ENCODE results near the gene SHISA7. TPM values are rescaled to one million over a fixed set of nuclear protein-coding genes. Genes with fewer than 3 reads are reported as not detected.
"Not testable (repeated sequence)": the region's sequence is repeated elsewhere in the genome, so short reads cannot be mapped to it uniquely, and the experiment has no call there.

SHISA7 gene
- total RNA-seq, 6 experiments from 2014 or later, result not detected

DNA sequence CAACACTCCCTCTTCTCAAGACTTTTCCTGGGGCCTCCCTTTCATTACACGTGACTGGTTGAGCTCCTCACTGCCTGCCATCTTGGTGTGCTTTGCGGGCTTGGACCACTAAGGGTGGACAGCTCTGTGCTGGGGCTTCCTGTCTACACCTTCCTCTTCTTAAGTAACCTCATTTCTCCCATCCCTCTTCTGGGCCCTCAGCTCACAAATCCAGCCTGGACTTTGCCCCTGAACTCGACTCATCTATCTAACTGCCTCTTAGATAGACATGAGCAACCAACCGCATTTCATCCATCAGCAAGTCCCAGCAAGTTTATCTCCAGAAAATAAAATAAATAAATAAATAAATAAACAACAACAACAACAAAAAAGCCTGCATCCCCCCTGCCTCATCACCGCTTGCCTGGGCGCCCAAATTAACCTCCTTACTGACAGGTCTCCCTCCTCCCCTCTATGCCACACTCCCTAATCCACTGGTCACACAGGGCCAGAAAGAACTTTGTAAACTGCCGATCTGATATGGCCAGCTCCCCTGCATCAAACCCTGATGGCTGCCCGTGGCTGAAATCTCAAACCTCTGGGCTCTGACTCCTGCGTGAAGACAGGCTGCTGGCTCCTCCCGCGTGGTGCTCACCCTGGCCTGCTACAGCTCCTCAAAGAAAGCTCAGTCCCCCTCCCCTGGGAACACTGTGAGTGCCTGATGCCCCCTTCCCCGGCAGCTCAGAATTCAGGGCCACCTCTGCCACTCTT, 10.6 kb upstream of the SHISA7 start:
- no peaks in the 10 kb centered on the region for H3K9me3 Mint-ChIP-seq
- no peak overlapping the region for H3K4me3 Mint-ChIP-seq
- H3K36me3 Mint-ChIP-seq (ENCODE audit: low read depth), result peaks cover 6% of the 10 kb centered on the region
- H3K27ac Mint-ChIP-seq, result no peak overlapping the region
- DNase-seq, result no peak
- H3K4me1 Mint-ChIP-seq (ENCODE audit: low read depth), result no peaks in the 10 kb centered on the region
- TF ChIP-seq, protein P1, sequence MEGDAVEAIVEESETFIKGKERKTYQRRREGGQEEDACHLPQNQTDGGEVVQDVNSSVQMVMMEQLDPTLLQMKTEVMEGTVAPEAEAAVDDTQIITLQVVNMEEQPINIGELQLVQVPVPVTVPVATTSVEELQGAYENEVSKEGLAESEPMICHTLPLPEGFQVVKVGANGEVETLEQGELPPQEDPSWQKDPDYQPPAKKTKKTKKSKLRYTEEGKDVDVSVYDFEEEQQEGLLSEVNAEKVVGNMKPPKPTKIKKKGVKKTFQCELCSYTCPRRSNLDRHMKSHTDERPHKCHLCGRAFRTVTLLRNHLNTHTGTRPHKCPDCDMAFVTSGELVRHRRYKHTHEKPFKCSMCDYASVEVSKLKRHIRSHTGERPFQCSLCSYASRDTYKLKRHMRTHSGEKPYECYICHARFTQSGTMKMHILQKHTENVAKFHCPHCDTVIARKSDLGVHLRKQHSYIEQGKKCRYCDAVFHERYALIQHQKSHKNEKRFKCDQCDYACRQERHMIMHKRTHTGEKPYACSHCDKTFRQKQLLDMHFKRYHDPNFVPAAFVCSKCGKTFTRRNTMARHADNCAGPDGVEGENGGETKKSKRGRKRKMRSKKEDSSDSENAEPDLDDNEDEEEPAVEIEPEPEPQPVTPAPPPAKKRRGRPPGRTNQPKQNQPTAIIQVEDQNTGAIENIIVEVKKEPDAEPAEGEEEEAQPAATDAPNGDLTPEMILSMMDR (IDR thresholded peaks at IDR 0.05), result no peak
- peaks cover 16% of the 10 kb centered on the region for H3K27me3 Mint-ChIP-seq (ENCODE audit: insufficient read depth)

DNA sequence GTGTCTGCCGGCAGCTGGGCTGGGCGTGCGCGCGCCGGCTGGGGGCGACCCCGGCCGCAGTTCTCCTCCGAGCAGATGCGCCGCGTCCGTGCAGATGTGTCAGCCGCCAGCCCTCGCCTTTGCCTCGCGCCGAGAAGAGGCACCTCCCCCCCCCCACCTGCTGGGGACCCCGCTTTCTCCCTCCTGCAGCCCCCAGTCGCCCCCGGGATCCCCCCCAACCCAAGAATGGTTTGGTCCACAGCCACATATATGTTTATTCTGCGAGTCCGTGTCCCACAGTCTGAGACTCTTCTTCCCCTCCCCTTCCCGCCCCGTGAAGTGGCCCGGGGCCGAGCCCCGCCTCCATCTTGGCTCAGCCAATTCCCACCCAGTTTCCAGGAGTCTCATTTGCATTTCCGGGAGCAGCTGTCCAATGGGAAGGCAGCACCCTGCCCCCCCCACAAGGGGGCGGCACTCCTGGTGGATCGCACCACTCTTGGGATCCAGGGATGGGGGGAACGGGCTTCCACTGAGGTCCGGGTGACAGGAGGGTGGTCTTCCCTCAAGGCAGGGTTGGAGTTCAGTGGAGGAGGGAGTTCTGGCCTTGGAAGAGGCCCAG, 9.7 kb upstream of the SHISA7 start:
- no peak overlapping the region for H3K27ac Mint-ChIP-seq
- peak; percentile 26 for DNase-seq
- H3K9me3 Mint-ChIP-seq, result no peaks in the 10 kb centered on the region
- no peak overlapping the region for H3K4me3 Mint-ChIP-seq
- TF ChIP-seq, protein P1 (IDR thresholded peaks at IDR 0.05), result peak; percentile 62
- peaks cover 6% of the 10 kb centered on the region for H3K36me3 Mint-ChIP-seq (ENCODE audit: low read depth)
- peaks cover 16% of the 10 kb centered on the region for H3K27me3 Mint-ChIP-seq (ENCODE audit: insufficient read depth)
- H3K4me1 Mint-ChIP-seq (ENCODE audit: low read depth), result no peaks in the 10 kb centered on the region

DNA sequence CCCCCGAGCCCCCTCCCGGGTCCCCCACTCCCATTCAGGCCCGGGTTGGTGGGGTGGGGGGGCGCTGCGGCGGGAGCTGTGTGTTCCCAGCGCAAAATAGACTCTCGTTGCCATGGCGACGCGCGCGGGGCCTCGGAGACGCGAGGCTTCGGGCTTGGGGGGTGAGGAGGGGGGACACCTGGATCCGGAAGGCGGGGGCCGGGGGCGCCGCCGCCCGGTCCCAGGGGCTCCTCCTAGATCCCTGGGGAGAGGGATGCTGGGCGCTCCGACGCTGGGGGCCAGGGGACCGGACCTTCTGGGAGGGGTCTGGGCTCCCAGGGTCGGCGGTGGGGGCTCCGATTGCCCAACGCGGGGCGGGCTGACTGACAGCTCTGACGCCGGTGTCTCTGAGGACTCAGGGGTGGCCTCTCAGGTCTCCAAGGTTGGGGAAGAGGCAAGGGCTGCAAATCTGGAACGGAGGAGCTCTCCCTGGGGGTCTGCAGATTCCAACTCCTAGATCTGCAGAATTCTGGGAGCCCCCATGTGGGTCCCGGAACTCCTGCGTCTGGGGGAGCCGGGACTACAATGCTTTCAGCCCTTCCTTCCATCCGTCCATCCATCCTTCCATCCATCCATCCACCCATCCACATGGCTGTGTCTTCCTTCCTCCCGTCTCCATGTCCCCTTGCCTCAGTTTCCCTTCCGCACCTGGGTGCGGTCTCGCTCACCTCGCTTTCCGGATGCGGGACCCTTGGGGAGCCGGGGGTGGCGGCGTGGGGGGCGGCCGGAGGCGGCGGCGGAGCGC, 9.1 kb upstream of the SHISA7 start:
- Mint-ChIP-seq H3K27me3 (ENCODE audit: insufficient read depth) (peaks cover 16% of the 10 kb centered on the region), H3K4me3 (no peak overlapping the region), H3K4me1 (ENCODE audit: low read depth) (no peaks in the 10 kb centered on the region), H3K36me3 (ENCODE audit: low read depth) (peaks cover 6% of the 10 kb centered on the region), H3K27ac (no peak overlapping the region), H3K9me3 (no peaks in the 10 kb centered on the region)
- no peak for DNase-seq
- TF ChIP-seq, protein P1 (IDR thresholded peaks at IDR 0.05), result no peak

DNA sequence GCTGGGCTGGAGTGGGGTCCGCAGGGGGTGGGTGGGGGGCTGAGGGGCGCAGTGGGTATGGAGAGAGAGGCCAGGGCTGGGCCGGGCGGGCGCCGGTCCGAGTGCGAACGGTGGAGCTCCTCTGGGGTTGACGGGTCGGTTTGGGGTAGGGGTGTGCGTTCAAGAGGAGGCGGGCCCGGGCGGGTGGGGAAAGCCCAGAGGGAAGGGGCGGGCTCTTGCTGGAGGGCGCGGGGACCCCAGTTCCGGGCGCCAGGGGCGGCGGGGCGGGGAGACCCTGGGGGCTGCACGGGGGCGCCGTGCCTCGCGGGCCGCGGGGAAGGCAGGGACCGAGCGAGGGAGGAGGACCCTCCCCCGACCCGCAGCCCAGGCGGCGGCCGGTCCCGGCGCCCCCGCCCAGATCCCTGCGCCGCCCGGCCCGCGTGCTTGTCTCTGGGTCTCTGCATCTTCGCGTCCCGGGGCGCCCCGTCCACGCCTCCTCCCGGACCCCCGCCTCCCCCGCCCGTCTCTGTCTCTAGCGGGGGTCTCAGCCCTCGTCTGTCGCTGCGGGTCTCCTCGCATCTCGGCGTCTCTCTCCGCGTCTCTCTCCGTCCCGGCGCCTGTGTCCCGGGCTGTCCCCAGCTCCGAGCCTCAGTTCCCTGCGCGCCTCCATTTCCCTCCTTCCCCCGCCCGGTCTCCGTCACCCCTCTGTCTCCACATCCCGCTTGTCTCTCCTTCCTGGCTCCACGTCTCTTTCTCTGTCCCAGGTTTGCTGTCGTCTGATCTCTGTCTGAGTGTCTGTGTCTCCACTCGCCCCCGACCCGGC, 8.3 kb upstream of the SHISA7 start:
- Mint-ChIP-seq H3K27me3 (ENCODE audit: insufficient read depth) (peaks cover 17% of the 10 kb centered on the region), H3K27ac (no peak overlapping the region), H3K4me3 (no peak overlapping the region; the same call in 1 of the 2 replicates), H3K36me3 (ENCODE audit: low read depth) (peaks cover 6% of the 10 kb centered on the region), H3K9me3 (no peaks in the 10 kb centered on the region), H3K4me1 (ENCODE audit: low read depth) (no peaks in the 10 kb centered on the region)
- TF ChIP-seq, protein P1 (IDR thresholded peaks at IDR 0.05), result no peak
- DNase-seq, result no peak

DNA sequence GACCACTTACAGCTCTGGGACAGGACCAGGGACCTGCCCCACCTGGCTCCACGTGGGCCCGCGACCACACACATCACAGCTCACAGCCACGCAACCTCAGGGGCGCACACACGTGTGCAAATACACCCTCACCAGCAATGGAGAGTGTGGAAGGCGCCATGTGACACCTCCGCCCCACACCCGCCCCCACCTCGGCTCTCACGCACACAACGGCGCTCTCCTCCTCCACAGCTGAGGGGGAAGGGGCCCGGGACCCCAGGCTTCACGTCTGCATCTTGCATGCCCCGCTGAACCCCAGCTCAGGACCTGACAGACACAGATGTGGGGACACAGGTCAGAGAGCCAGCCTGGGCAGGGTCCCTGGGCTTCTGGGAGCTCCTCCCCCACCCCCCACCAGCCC, 6.4 kb upstream of the SHISA7 start:
- no peak for DNase-seq
- Mint-ChIP-seq H3K27ac (no peak overlapping the region), H3K27me3 (ENCODE audit: insufficient read depth) (peaks cover 29% of the 10 kb centered on the region), H3K4me3 (no peak overlapping the region), H3K9me3 (no peaks in the 10 kb centered on the region), H3K4me1 (ENCODE audit: low read depth) (no peaks in the 10 kb centered on the region), H3K36me3 (ENCODE audit: low read depth) (peaks cover 6% of the 10 kb centered on the region)
- TF ChIP-seq, protein P1 (IDR thresholded peaks at IDR 0.05), result no peak

DNA sequence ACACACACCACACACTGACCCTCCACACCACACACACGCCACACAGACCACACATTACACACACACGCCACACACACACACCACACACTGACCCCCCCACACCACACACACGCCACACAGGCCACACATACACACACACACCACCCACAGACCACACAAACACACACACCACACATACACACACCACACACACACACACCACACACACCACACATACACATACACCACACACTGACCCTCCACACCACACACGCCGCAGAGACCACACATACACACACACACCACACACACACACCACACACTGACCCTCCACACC, 5.0 kb upstream of the SHISA7 start:
- H3K4me3 Mint-ChIP-seq; H3K9me3 Mint-ChIP-seq; H3K36me3 Mint-ChIP-seq (ENCODE audit: low read depth); H3K27ac Mint-ChIP-seq; H3K4me1 Mint-ChIP-seq (ENCODE audit: low read depth); DNase-seq: not testable (repeated sequence)
- H3K27me3 Mint-ChIP-seq (ENCODE audit: insufficient read depth), result peaks cover 40% of the 10 kb centered on the region

Measured in HFFc6 (cell line).